A549 (cell line): ENCODE results near the gene PGBD1. TPM values are rescaled to one million over a fixed set of nuclear protein-coding genes. Genes with fewer than 3 reads are reported as not detected.

Experiments used
- ATAC-seq, 2 experiments: fragments of 200-7000 bp in 1 of 2; fragments of >200 bp in 1 of 2; cut with Nextera tagmentation in 1 of 2; cut with Tn5 transposase in 1 of 2; 3 replicates each; pipeline versions ENCODE4 v1.8.0 to v1.9.1; 2018 to 2020; ENCODE audit warnings: mild to moderate bottlenecking in 1 of 2, moderate library complexity in 1 of 2
- CTCF ChIA-PET: fragments of 300-600 bp; sonication (Branson Sonifier 250); formaldehyde crosslinking; extraction: SDS; loops from one replicate; lab custom pipeline; 2021; ENCODE audit warnings: antibody characterized with exemption, inconsistent platforms; lab: Yijun Ruan, JAX
- POLR2A ChIA-PET: fragments of 350-600 bp; formaldehyde crosslinking; extraction: SDS; loops from one replicate; lab custom pipeline; 2021; ENCODE audit warnings: antibody characterized with exemption, inconsistent platforms; lab: Yijun Ruan, JAX
- DNase-seq, 2 experiments: peaks; one replicate each; pipeline versions ENCODE4 v3.0.0 to v3.0.0-alpha.2; 2011 to 2016; ENCODE audit warnings: low read depth in 1 of 2, low spot score in 1 of 2
- FAIRE-seq: peaks from 2 replicates; lab custom pipeline; 2011; peaks lifted over from hg19 to GRCh38; lab: Jason Lieb, UNC
- H3K27ac ChIP-seq, 2 experiments: fragments of >200 bp; sonication (Bioruptor Twin); formaldehyde crosslinking; 3 replicates each; pipeline ENCODE4 v1.5.1; 2016 to 2017
- H3K4me1 ChIP-seq: fragments of >200 bp; sonication (Bioruptor Twin); formaldehyde crosslinking; 3 replicates; pipeline ENCODE4 v1.6.1; 2016
- H3K4me2 ChIP-seq: fragments of >200 bp; sonication (Bioruptor Twin); formaldehyde crosslinking; 3 replicates; pipeline ENCODE4 v1.6.1; 2016
- H3K4me3 ChIP-seq: fragments of >200 bp; sonication (Bioruptor Twin); formaldehyde crosslinking; 3 replicates; pipeline ENCODE4 v1.5.1; 2016
- H3K9me3 ChIP-seq: fragments of >200 bp; sonication (Bioruptor Twin); formaldehyde crosslinking; 3 replicates; pipeline ENCODE4 v1.6.1; 2016
- CBX2 ChIP-seq: fragments of 200-600 bp; sonication (generic); IDR thresholded peaks from 2 replicates; pipeline ENCODE4 v1.6.1; 2016; ENCODE audit warnings: low read depth, mild to moderate bottlenecking, borderline replicate concordance
- CHD2 ChIP-seq: fragments of 150-350 bp; IDR thresholded peaks from 2 replicates; pipeline ENCODE4 v1.6.1; 2014; ENCODE audit warnings: low read length; ENCODE audit not compliant: partially characterized antibody
- CTCF ChIP-seq: fragments of >200 bp; sonication (Bioruptor Twin); formaldehyde crosslinking; IDR thresholded peaks from 3 replicates; pipeline ENCODE4 v1.5.1; 2016
- ELK1 ChIP-seq: fragments of 150-350 bp; IDR thresholded peaks from 2 replicates; pipeline ENCODE4 v1.6.1; 2014; ENCODE audit warnings: low read depth, mild to moderate bottlenecking, low read length
- EP300 ChIP-seq, 2 experiments: fragments of >200 bp; sonication (Bioruptor Twin); formaldehyde crosslinking; IDR thresholded peaks; 2 replicates in 1 of 2; 3 replicates in 1 of 2; pipeline ENCODE4 v1.6.1; 2016 to 2017
- HES2 ChIP-seq: fragments of >200 bp; sonication (Bioruptor Twin); formaldehyde crosslinking; IDR thresholded peaks from 2 replicates; pipeline ENCODE4 v1.6.1; 2016
- HEYL ChIP-seq: fragments of 250-450 bp; sonication (Bioruptor Pico); IDR thresholded peaks from 2 replicates; pipeline ENCODE4 v1.8.0; 2021; ENCODE audit warnings: mild to moderate bottlenecking, moderate library complexity
- HMGXB4 ChIP-seq: fragments of 250-450 bp; sonication (Bioruptor Pico); IDR thresholded peaks from 2 replicates; pipeline ENCODE4 v1.5.0; 2021; ENCODE audit warnings: mild to moderate bottlenecking, moderate library complexity, borderline replicate concordance
- HOXA7 ChIP-seq: fragments of 250-450 bp; sonication (Bioruptor Pico); IDR thresholded peaks from 2 replicates; pipeline ENCODE4 v1.5.0; 2020; ENCODE audit warnings: mild to moderate bottlenecking, moderate library complexity
- HOXB13 ChIP-seq: fragments of 250-450 bp; sonication (Bioruptor Pico); IDR thresholded peaks from 2 replicates; pipeline ENCODE4 v1.5.0; 2020; ENCODE audit warnings: low read depth, mild to moderate bottlenecking, moderate library complexity
- JUN ChIP-seq, 2 experiments: fragments of >200 bp; sonication (Bioruptor Twin); formaldehyde crosslinking; IDR thresholded peaks; 2 replicates in 1 of 2; 3 replicates in 1 of 2; pipeline ENCODE4 v1.6.1; 2016 to 2017
- KDM1A ChIP-seq: fragments of 200-600 bp; sonication (generic); IDR thresholded peaks from 2 replicates; pipeline ENCODE4 v1.6.1; 2016; ENCODE audit warnings: low read depth, mild to moderate bottlenecking
- KDM5A ChIP-seq: fragments of 200-600 bp; sonication (generic); IDR thresholded peaks from 2 replicates; pipeline ENCODE4 v1.6.1; 2016; ENCODE audit warnings: antibody characterized with exemption, mild to moderate bottlenecking
- MAFK ChIP-seq: fragments of 450-650 bp; IDR thresholded peaks from 2 replicates; pipeline ENCODE4 v1.6.1; 2014; ENCODE audit not compliant: partially characterized antibody
- MYC ChIP-seq: IDR thresholded peaks from 2 replicates; pipeline ENCODE4 v1.6.1; 2012; ENCODE audit warnings: mild to moderate bottlenecking, inconsistent platforms, low read length, improper control_type of control experiment, borderline replicate concordance
- NFE2L2 ChIP-seq: fragments of 150-350 bp; conservative IDR thresholded peaks from 2 replicates; pipeline ENCODE4 v1.6.1; 2014; ENCODE audit warnings: low read length
- POLR2A ChIP-seq: IDR thresholded peaks from 2 replicates; pipeline ENCODE4 v1.6.1; 2012; ENCODE audit warnings: mild to moderate bottlenecking, low read length
- SMC3 ChIP-seq: fragments of >200 bp; sonication (Bioruptor Twin); formaldehyde crosslinking; IDR thresholded peaks from 3 replicates; pipeline ENCODE4 v1.6.1; 2018; ENCODE audit warnings: inconsistent platforms
- TFCP2L1 ChIP-seq: fragments of 250-450 bp; sonication (Bioruptor Pico); IDR thresholded peaks from 2 replicates; pipeline ENCODE4 v1.5.0; 2021; ENCODE audit warnings: mild to moderate bottlenecking
- TP53 ChIP-seq: fragments of 250-450 bp; sonication (Bioruptor Pico); IDR thresholded peaks from 2 replicates; pipeline ENCODE4 v1.5.0; 2021; ENCODE audit warnings: mild to moderate bottlenecking, moderate library complexity
- ZC3H11A ChIP-seq: fragments of 450-650 bp; IDR thresholded peaks from 2 replicates; pipeline ENCODE4 v1.6.1; 2014; ENCODE audit warnings: antibody characterized with exemption, mild to moderate bottlenecking
- ZSCAN20 ChIP-seq: fragments of 250-450 bp; sonication (Bioruptor Pico); IDR thresholded peaks from 2 replicates; pipeline ENCODE4 v1.8.0; 2022; ENCODE audit warnings: mild to moderate bottlenecking, moderate library complexity
- WGBS: methylation state at CpG from one replicate; pipeline ENCODE4 v1.1.6; 2017; ENCODE audit errors: missing lambda C conversion rate; 5-methylcytosine and 5-hydroxymethylcytosine counted together
- polyA plus RNA-seq, 4 experiments: library from polyadenylated mRNA; depleted of rRNA in 3 of 4; stranded (reverse); fragments of >200 nt; fragmentation: RNase III in 1 of 4; extraction: RNeasy Plus Mini Kit Qiagen cat#74134 plus additional on column Dnase treatment in 1 of 4; gene quantifications; 2 replicates in 3 of 4; 3 replicates in 1 of 4; pipeline ENCODE4 v1.2.3, GENCODE V29; 2011 to 2017

Gene PGBD1
- polyA plus RNA-seq, 2 of the 4 experiments (the other 2 are of a cell fraction) = 4.1 to 7.0 TPM

GRCh38 chr6:28254121-28254519 lies 27.3 kb upstream of the PGBD1 start:
- ATAC-seq (no peak), FAIRE-seq (no peak)

GRCh38 chr6:28257042-28257441 lies 24.3 kb upstream of the PGBD1 start:
- no peak for ATAC-seq
- WGBS = no CpG with 5 or more reads among the region's 1 CpG
- Histone ChIP-seq H3K4me2 (no peak overlapping the region), H3K4me3 (no peak overlapping the region), H3K27ac (no peak overlapping the region), H3K4me1 (peaks cover 5% of the 10 kb centered on the region; the same call in 1 of the 3 replicates), H3K9me3 (no peaks in the 10 kb centered on the region)
- CTCF ChIA-PET = no interaction called here
- FAIRE-seq = no peak
- POLR2A ChIA-PET = no interaction called here
- DNase-seq = no peak
- TF ChIP-seq HMGXB4 (no peak), CHD2 (no peak), NFE2L2 (no peak), SMC3 (no peak), ZSCAN20 (no peak), POLR2A (no peak), KDM1A (no peak), JUN (IDR thresholded peaks at IDR 0.05) (no peak), KDM5A (no peak)

More at GRCh38 chr6:28254121-28254519, 27.3 kb upstream of the PGBD1 start:
- CTCF ChIA-PET = interaction anchor here (1.7 kb wide), 1 partner anchor 102 kb away, joined by 7 read pairs; no protein-coding TSS in a partner anchor
- no peak overlapping the region for H3K4me2 ChIP-seq
- TF ChIP-seq KDM1A (no peak), HEYL (CRISPR knock-in tag) (no peak), TFCP2L1 (CRISPR knock-in tag) (no peak), EP300 (IDR thresholded peaks at IDR 0.05) (no peak), CHD2 (no peak), JUN (IDR thresholded peaks at IDR 0.05) (no peak)
- H3K4me1 ChIP-seq = peaks cover 5% of the 10 kb centered on the region; the same call in 1 of the 3 replicates
- POLR2A ChIA-PET = no interaction called here
- 78% methylated on average over 1 of the region's 1 CpG for WGBS
- H3K9me3 ChIP-seq = no peaks in the 10 kb centered on the region
- no peak for DNase-seq
- no peak overlapping the region for H3K27ac ChIP-seq
- no peak overlapping the region for H3K4me3 ChIP-seq

- H3K9me3 ChIP-seq = no peaks in the 10 kb centered on the region
- FAIRE-seq = no peak
- no peak within 1 kb of the TSS for H3K4me3 ChIP-seq
- no peak within 1 kb of the TSS for H3K4me2 ChIP-seq
- no peak for ATAC-seq
- CTCF ChIA-PET = no interaction called here
- DNase-seq = no peak
- POLR2A ChIA-PET = interaction anchor here (1.0 kb wide), 1 partner anchor 8 kb away, joined by 3 read pairs; no protein-coding TSS in a partner anchor
- 87% methylated on average over 50 of the region's 58 CpGs for WGBS
- H3K27ac ChIP-seq = no peak within 1 kb of the TSS
- no peak for TF ChIP-seq HES2
- TF ChIP-seq HOXB13 (CRISPR knock-in tag) = no peak
- TF ChIP-seq TFCP2L1 (CRISPR knock-in tag) = no peak
- no peak for TF ChIP-seq JUN (IDR thresholded peaks at IDR 0.05)
- TF ChIP-seq MYC = no peak
- TF ChIP-seq CTCF = no peak
- no peak for TF ChIP-seq HOXA7 (CRISPR knock-in tag)
- no peak for TF ChIP-seq TP53
- no peak for TF ChIP-seq MAFK
- TF ChIP-seq CBX2 = no peak
- no peak for TF ChIP-seq ELK1
- no peak for TF ChIP-seq ZC3H11A
- H3K4me1 ChIP-seq = no peaks in the 10 kb centered on the region
Measured at GRCh38 chr6:28258877-28259777, 22.2 kb upstream of the PGBD1 start, which contains the start of gene NKAPL. Gene NKAPL, plus strand, starts transcription at chr6:28259297. Its CDS starts 75 bp downstream, at chr6:28259372.
